HFF-Myc (cell line): ENCODE results near the gene ZHX3.

Source experiments
- DNase-seq: peaks from one replicate; pipeline ENCODE4 v3.0.0-alpha.2; 2011; ENCODE audit warnings: low read depth; ENCODE audit errors: extremely low read depth
- H3K4me3 ChIP-seq: replicated peaks from 2 replicates; pipeline ENCODE4 v1.5.1; 2011; ENCODE audit warnings: low read depth, mild to moderate bottlenecking, control low read depth, low read length
- CTCF ChIP-seq: IDR thresholded peaks from 2 replicates; pipeline ENCODE4 v1.5.1; 2012; ENCODE audit warnings: mild to moderate bottlenecking, low read depth, low read length, control low read depth; ENCODE audit errors: missing control alignments

ZHX3 gene

GRCh38 chr20:41300886-41301285 is 16.6 kb downstream of the ZHX3 start:
- no peak overlapping the region for H3K4me3 ChIP-seq
- no peak for DNase-seq
- no peak for TF ChIP-seq CTCF

GRCh38 chr20:41300383-41300782 is 17.1 kb downstream of the ZHX3 start:
- no peak for TF ChIP-seq CTCF
- DNase-seq = no peak
- H3K4me3 ChIP-seq = no peak overlapping the region

GRCh38 chr20:41299899-41300298 is 17.6 kb downstream of the ZHX3 start:
- TF ChIP-seq CTCF = no peak
- no peak for DNase-seq
- no peak overlapping the region for H3K4me3 ChIP-seq

GRCh38 chr20:41293269-41294037 is 24.1 kb downstream of the ZHX3 start:
- TF ChIP-seq CTCF = no peak
- DNase-seq = no peak
- no peak overlapping the region for H3K4me3 ChIP-seq

GRCh38 chr20:41290804-41291389 is 26.6 kb downstream of the ZHX3 start:
- no peak for TF ChIP-seq CTCF
- no peak overlapping the region for H3K4me3 ChIP-seq
- no peak for DNase-seq

- H3K4me3 ChIP-seq = no peak overlapping the region
- no peak for TF ChIP-seq CTCF
- DNase-seq = no peak
These were observed 30.2 kb downstream of the ZHX3 start for GRCh38 chr20:41287327-41287726.
